Astrocyte of the cerebellum (primary cell): ENCODE data around the gene FREM2.

ENCODE experiments used
- DNase-seq: peaks from one replicate; pipeline ENCODE4 v3.0.0-alpha.2; 2011; ENCODE audit warnings: low read depth
- H3K4me3 ChIP-seq: 2 replicates; pipeline ENCODE4 v1.5.1; 2011; ENCODE audit warnings: mild to moderate bottlenecking, low read depth, low read length, moderate library complexity
- CTCF ChIP-seq: IDR thresholded peaks from 2 replicates; pipeline ENCODE4 v1.5.1; 2012; ENCODE audit warnings: low read length, low read depth, moderate library complexity, mild to moderate bottlenecking; ENCODE audit errors: missing control alignments
- in situ Hi-C: cut with HindIII; loops from 2 replicates; pipeline ENCODE4 v1.10.0; 2017; ENCODE audit warnings: low sequenced_read_pairs

Gene FREM2

GRCh38 chr13:38863536-38863935, 176.7 kb downstream of the FREM2 start:
- no peak for TF ChIP-seq CTCF
- in situ Hi-C loops, result no loop called here
- H3K4me3 ChIP-seq, result no peak overlapping the region
- DNase-seq, result no peak

GRCh38 chr13:38866649-38867048, 179.8 kb downstream of the FREM2 start:
- H3K4me3 ChIP-seq, result no peak overlapping the region
- in situ Hi-C loops, result no loop called here
- no peak for TF ChIP-seq CTCF
- no peak for DNase-seq

- DNase-seq, result no peak
- H3K4me3 ChIP-seq, result no peak overlapping the region
- in situ Hi-C loops, result no loop called here
- TF ChIP-seq CTCF, result no peak
Observed at GRCh38 chr13:38868399-38868798, 181.5 kb downstream of the FREM2 start.

GRCh38 chr13:38868870-38869269, 182.0 kb downstream of the FREM2 start:
- no peak overlapping the region for H3K4me3 ChIP-seq
- DNase-seq, result no peak
- in situ Hi-C loops, result no loop called here
- no peak for TF ChIP-seq CTCF

- TF ChIP-seq CTCF, result no peak
- in situ Hi-C loops, result no loop called here
- H3K4me3 ChIP-seq, result no peak overlapping the region
- no peak for DNase-seq
Observed at GRCh38 chr13:38871275-38871674, 184.4 kb downstream of the FREM2 start.

GRCh38 chr13:38872693-38873092, 185.8 kb downstream of the FREM2 start:
- peak; percentile 39 for DNase-seq
- peak; percentile 76 for TF ChIP-seq CTCF
- in situ Hi-C loops, result no loop called here
- H3K4me3 ChIP-seq, result no peak overlapping the region
